Heart left ventricle (tissue), 16 donors: ENCODE measurements around the gene ZNF700. TPM values are rescaled to one million over a fixed set of nuclear protein-coding genes. Genes with fewer than 3 reads are reported as not detected.

ENCODE experiments used
- ATAC-seq, 4 donors: fragments of 200-7000 bp; cut with Tn5 transposase; one replicate each; pipeline ENCODE4 v1.9.1; 2020 to 2022; ENCODE audit warnings: moderate library complexity in 4 of 4, mild to moderate bottlenecking in 3 of 4, moderate number of reproducible peaks in 1 of 4
- DNase-seq, 5 donors: peaks; one replicate each; pipeline ENCODE4 v3.0.0-alpha.2; 2020
- H3K27ac ChIP-seq, 12 donors: fragments of 200-600 bp; sonication (generic) in 4 of 12; one replicate each; pipeline versions ENCODE4 v1.5.0 to v1.8.0; 2016 to 2022; ENCODE audit warnings: mild to moderate bottlenecking in 2 of 12
- H3K27me3 ChIP-seq, 9 donors: fragments of 200-600 bp; sonication (generic) in 2 of 9; one replicate each; pipeline versions ENCODE4 v1.5.1 to v1.8.0; 2016 to 2022; ENCODE audit warnings: mild to moderate bottlenecking in 3 of 9
- H3K36me3 ChIP-seq, 9 donors: fragments of 200-600 bp; sonication (generic) in 2 of 9; one replicate each; pipeline versions ENCODE4 v1.5.0 to v1.8.0; 2018 to 2022; ENCODE audit warnings: mild to moderate bottlenecking in 2 of 9
- H3K4me1 ChIP-seq, 12 donors: fragments of 200-600 bp; sonication (generic) in 4 of 12; one replicate each; pipeline versions ENCODE4 v1.5.0 to v1.8.0; 2016 to 2022; ENCODE audit warnings: mild to moderate bottlenecking in 3 of 12
- H3K4me3 ChIP-seq, 12 donors: fragments of 200-600 bp; sonication (generic) in 4 of 12; one replicate each; pipeline versions ENCODE4 v1.5.0 to v1.8.0; 2017 to 2022; ENCODE audit warnings: mild to moderate bottlenecking in 9 of 12, moderate library complexity in 4 of 12
- H3K9me3 ChIP-seq, 12 donors: fragments of 200-600 bp; sonication (generic) in 4 of 12; one replicate each; pipeline versions ENCODE4 v1.5.0 to v1.8.0; 2016 to 2022; ENCODE audit warnings: mild to moderate bottlenecking in 1 of 12
- CTCF ChIP-seq, 12 donors: fragments of 200-600 bp; sonication (generic) in 4 of 12; IDR thresholded peaks; one replicate each; pipeline versions ENCODE4 v1.5.0 to v1.8.0; 2018 to 2022; ENCODE audit warnings: antibody characterized with exemption in 12 of 12, mild to moderate bottlenecking in 5 of 12
- POLR2A ChIP-seq, 2 donors: fragments of 450-650 bp; IDR thresholded peaks; one replicate each; pipeline ENCODE4 v1.6.1; 2017; ENCODE audit warnings: antibody characterized with exemption in 2 of 2, mild to moderate bottlenecking in 2 of 2, moderate library complexity in 2 of 2
- WGBS, 4 donors: extraction: QIAGEN DNeasy Blood & Tissue Kit in 2 of 4; methylation state at CpG; one replicate each; pipeline versions ENCODE4 v1.1.5 to v1.1.7; 2013 to 2018; 5-methylcytosine and 5-hydroxymethylcytosine counted together
- intact Hi-C, 10 donors: fragments of 100-400 bp; cut with DNase I; formaldehyde crosslinking; loops; one replicate each; pipeline versions ENCODE4 v1.11.1 to v1.14.2; 2022
- polyA plus RNA-seq, 2 donors: library from polyadenylated mRNA; stranded (reverse); fragments of 200-250 nt; gene quantifications; one replicate each; pipeline ENCODE4 v1.2.3, GENCODE V29; 2013
- total RNA-seq, 9 donors: library from RNA; depleted of rRNA in 2 of 9; stranded (reverse); fragments of >200 nt in 2 of 9; fragmentation: NEBNext Ultra II Directional in 3 of 9; extraction: Animal tissue kit (Norgen Biotek cat#: 25700) in 3 of 9; gene quantifications; one replicate each; pipeline versions ENCODE4 v1.1.0 to v1.2.4, GENCODE V29; 2016 to 2023
- donor health status: ischemic (EF 13 %, LVEDD 7.1; RV severe dilation, severe dysfunction).
- donor health status: healthy with polysubstance abuse.
- donor health status: DM: no; HTN: yes; CAD: no.
- donor health status: DM: no; HTN: no; CAD: no.
- donor health status: ischemic (EF 25% LVEDD 6.9; RV normal size, moderate dysfunction).
- donor health status: ischemic (EF 25% LVEDD 5.7; RV mildly dilated, moderate dysfunction).
- donor health status: healthy.
- donor health status: DM: yes; HTN: yes; CAD: no.
- donor health status: ischemic (EF 35%, LVEDD 5.7; RV mildly dilated, moderate dysfunction).
- donor health status: nonischemic (EF 11% LVEDD 7.7; RV severe dilation, severe dysfunction).
- donor health status: DM: yes; HTN: yes; CAD: no.
- donor health status: PGD.
- donor health status: ischemic (EF 29% LVEDD 5.4; RV normal size, mild dysfunction).
- donor health status: nonischemic (EF 23%, LVEDD 6.1; RV moderate dilation, normal function).

ZNF700 gene
- total and polyA plus RNA-seq, 11 donors, result 2.2 to 7.5 (median 3.8) TPM

GRCh38 chr19:11973019-11973810 is 48.3 kb downstream of the ZNF700 start:
- intact Hi-C loops, result no loop called here
- H3K27me3 ChIP-seq, result no peaks in the 10 kb centered on the region
- 80 to 87% (median 84%) methylated on average over 5 of the region's 5 CpGs for WGBS, 4 donors
- no peak for DNase-seq
- ATAC-seq, result no peak
- peaks cover 0 to 31% (median 8%) of the 10 kb centered on the region in 12 donors for H3K9me3 ChIP-seq
- peaks cover 0 to 10% (median 0%) of the 10 kb centered on the region in 12 donors for H3K4me1 ChIP-seq
- TF ChIP-seq POLR2A (IDR thresholded peaks at IDR 0.05), result no peak
- no peak for TF ChIP-seq CTCF (IDR thresholded peaks at IDR 0.05)
- H3K4me3 ChIP-seq, result no peak overlapping the region
- peaks cover under 1 to 21% (median 12%) of the 10 kb centered on the region in 9 donors for H3K36me3 ChIP-seq
- H3K27ac ChIP-seq, result no peak overlapping the region

- Histone ChIP-seq H3K9me3 (peaks cover 0 to 79% (median 41%) of the 10 kb centered on the region in 12 donors), H3K4me3 (no peak overlapping the region), H3K27me3 (no peaks in the 10 kb centered on the region), H3K27ac (no peak overlapping the region), H3K4me1 (no peaks in the 10 kb centered on the region), H3K36me3 (peaks cover 2 to 46% (median 23%) of the 10 kb centered on the region in 9 donors)
- WGBS, 4 donors, result 91 to 95% (median 94%) methylated on average over 9 of the region's 9 CpGs
- no peak for DNase-seq
- intact Hi-C loops, result no loop called here
- no peak for TF ChIP-seq CTCF (IDR thresholded peaks at IDR 0.05)
- no peak for TF ChIP-seq POLR2A (IDR thresholded peaks at IDR 0.05)
- no peak for ATAC-seq
Measured at GRCh38 chr19:11978492-11979100, 53.7 kb downstream of the ZNF700 start.

- DNase-seq, result no peak
- H3K27ac ChIP-seq, result no peak overlapping the region
- H3K4me3 ChIP-seq, result no peak overlapping the region
- intact Hi-C loops, result no loop called here
- no peaks in the 10 kb centered on the region for H3K27me3 ChIP-seq
- TF ChIP-seq POLR2A (IDR thresholded peaks at IDR 0.05) (no peak), CTCF (IDR thresholded peaks at IDR 0.05) (no peak)
- WGBS, 4 donors, result 84 to 94% (median 93%) methylated on average over 4 of the region's 4 CpGs
- H3K36me3 ChIP-seq, result peaks cover 2 to 46% (median 23%) of the 10 kb centered on the region in 9 donors
- ATAC-seq, result no peak
- H3K4me1 ChIP-seq, result no peaks in the 10 kb centered on the region
- peaks cover 0 to 79% (median 41%) of the 10 kb centered on the region in 12 donors for H3K9me3 ChIP-seq
Measured at GRCh38 chr19:11979527-11979926, 54.6 kb downstream of the ZNF700 start.

- ATAC-seq, result no peak
- H3K4me1 ChIP-seq, result peaks cover 0 to 5% (median 0%) of the 10 kb centered on the region in 12 donors
- DNase-seq, result no peak
- no peak for TF ChIP-seq POLR2A (IDR thresholded peaks at IDR 0.05)
- no peak for TF ChIP-seq CTCF (IDR thresholded peaks at IDR 0.05)
- H3K27me3 ChIP-seq, result no peaks in the 10 kb centered on the region
- peaks cover 2 to 36% (median 17%) of the 10 kb centered on the region in 9 donors for H3K36me3 ChIP-seq
- 81 to 90% (median 87%) methylated on average over 4 of the region's 4 CpGs for WGBS, 4 donors
- intact Hi-C loops, result loop anchor here in 3 of 10 donors (10.0 kb wide), 4 partner anchors 58 to 308 kb away; partner anchors contain the start of genes ZNF69 (in 2 of the 3), ZNF20 (in 1 of the 3) and ZNF700 (in 1 of the 3)
- H3K27ac ChIP-seq, result no peak overlapping the region
- no peak overlapping the region for H3K4me3 ChIP-seq
- peaks cover 0 to 55% (median 40%) of the 10 kb centered on the region in 12 donors for H3K9me3 ChIP-seq
Measured at GRCh38 chr19:11982526-11982925, 57.6 kb downstream of the ZNF700 start.
